Neural progenitor cell (in vitro differentiated cells): ENCODE data around the gene MRPS17. TPM values are rescaled to one million over a fixed set of nuclear protein-coding genes. Genes with fewer than 3 reads are reported as not detected.

Experiments
- DNase-seq: peaks from one replicate; pipeline ENCODE4 v3.0.0-alpha.2; 2016; ENCODE audit warnings: low spot score
- H2AFZ ChIP-seq: fragments of 200-600 bp; sonication (generic); replicated peaks from 2 replicates; pipeline ENCODE4 v1.6.1; 2016; ENCODE audit warnings: antibody characterized with exemption
- H3F3A ChIP-seq: fragments of 200-600 bp; sonication (generic); 2 replicates; pipeline ENCODE4 v1.6.1; 2016; ENCODE audit warnings: antibody characterized with exemption, low read depth
- H3K27ac ChIP-seq: fragments of 200-600 bp; sonication (generic); 2 replicates; pipeline ENCODE4 v1.5.1; 2016; ENCODE audit warnings: mild to moderate bottlenecking
- H3K27me3 ChIP-seq: fragments of 200-600 bp; sonication (generic); 2 replicates; pipeline ENCODE4 v1.6.1; 2016; ENCODE audit warnings: mild to moderate bottlenecking, moderate library complexity
- H3K36me3 ChIP-seq: fragments of 200-600 bp; sonication (generic); 2 replicates; pipeline ENCODE4 v1.5.1; 2016
- H3K4me1 ChIP-seq: fragments of 200-600 bp; sonication (generic); 2 replicates; pipeline ENCODE4 v1.6.1; 2016; ENCODE audit warnings: mixed run types
- H3K4me2 ChIP-seq: fragments of 200-600 bp; sonication (generic); 2 replicates; pipeline ENCODE4 v1.6.1; 2016
- H3K4me3 ChIP-seq: fragments of 200-600 bp; sonication (generic); 2 replicates; pipeline ENCODE4 v1.5.1; 2016
- H3K79me2 ChIP-seq: fragments of 200-600 bp; sonication (generic); 2 replicates; pipeline ENCODE4 v1.6.1; 2016; ENCODE audit warnings: low read depth
- H3K9ac ChIP-seq: fragments of 200-600 bp; sonication (generic); 2 replicates; pipeline ENCODE4 v1.6.1; 2016
- H3K9me3 ChIP-seq: fragments of 200-600 bp; sonication (generic); 2 replicates; pipeline ENCODE4 v1.5.1; 2016; ENCODE audit warnings: low read depth
- H4K20me1 ChIP-seq: fragments of 200-600 bp; sonication (generic); 2 replicates; pipeline ENCODE4 v1.6.1; 2016; ENCODE audit warnings: low read depth
- H3K27ac Mint-ChIP-seq: 3 replicates; pipeline ENCODE4 v1.8.0; 2021; ENCODE audit warnings: mixed read lengths
- H3K27me3 Mint-ChIP-seq: 2 replicates; pipeline ENCODE4 v1.8.0; 2022; ENCODE audit warnings: low read depth, mild to moderate bottlenecking, inconsistent platforms, moderate library complexity, mixed read lengths; ENCODE audit not compliant: insufficient read depth
- H3K36me3 Mint-ChIP-seq: 3 replicates; pipeline ENCODE4 v1.8.0; 2021; ENCODE audit warnings: mixed read lengths
- H3K4me1 Mint-ChIP-seq: 3 replicates; pipeline ENCODE4 v1.8.0; 2021; ENCODE audit warnings: mixed read lengths
- H3K4me3 Mint-ChIP-seq: 3 replicates; pipeline ENCODE4 v1.8.0; 2021; ENCODE audit warnings: mild to moderate bottlenecking, moderate library complexity, mixed read lengths
- H3K9me3 Mint-ChIP-seq: 3 replicates; pipeline ENCODE4 v1.8.0; 2020; ENCODE audit warnings: mixed read lengths
- EZH2 ChIP-seq: fragments of 200-600 bp; sonication (generic); IDR thresholded peaks from 2 replicates; pipeline ENCODE4 v1.6.1; 2017; ENCODE audit warnings: antibody characterized with exemption, mild to moderate bottlenecking, moderate library complexity
- EZH2phosphoT487 ChIP-seq: fragments of 200-600 bp; sonication (generic); IDR thresholded peaks from 2 replicates; pipeline ENCODE4 v1.6.1; 2017; ENCODE audit warnings: antibody characterized with exemption
- total RNA-seq: library from RNA; depleted of rRNA; stranded (reverse); fragments of >200 nt; gene quantifications from 2 replicates; pipeline ENCODE4 v1.2.3, GENCODE V29; 2015; ENCODE audit warnings: low replicate concordance
- TF ChIP-seq, protein P1 (sequence below): fragments of 200-600 bp; sonication (generic); IDR thresholded peaks from 2 replicates; pipeline ENCODE4 v1.5.1; 2017; ENCODE audit warnings: antibody characterized with exemption, mild to moderate bottlenecking

MRPS17 gene
- total RNA-seq: 9.8 and 15.3 TPM in 2 replicates

- H3K4me3 ChIP-seq: peak within 1 kb of the TSS; percentile 73
- peaks cover 12% of the 10 kb centered on the region for H3K4me1 Mint-ChIP-seq
Measured at GRCh38 chr7:55951637-55952351, at the start of gene MRPS17. Gene MRPS17 (plus strand): TSS chr7:55951877. CDS start chr7:55953196, 1,319 bp downstream.

GRCh38 chr7:55903985-55904759, 47.5 kb upstream of the MRPS17 start:
- Histone ChIP-seq H3K79me2 (no peaks in the 10 kb centered on the region), H3K27me3 (no peaks in the 10 kb centered on the region), H3F3A (no peaks in the 10 kb centered on the region), H3K9me3 (no peaks in the 10 kb centered on the region), H3K4me2 (no peak overlapping the region), H3K36me3 (no peaks in the 10 kb centered on the region), H3K4me1 (no peaks in the 10 kb centered on the region), H3K27ac (no peak overlapping the region), H2AFZ (no peak overlapping the region), H4K20me1 (no peaks in the 10 kb centered on the region), H3K9ac (no peak overlapping the region), H3K4me3 (no peak overlapping the region)
- Mint-ChIP-seq H3K4me3 (no peak overlapping the region), H3K9me3 (peaks cover 17% of the 10 kb centered on the region), H3K27ac (no peak overlapping the region), H3K4me1 (no peaks in the 10 kb centered on the region), H3K27me3 (peaks cover 6% of the 10 kb centered on the region), H3K36me3 (peaks cover 38% of the 10 kb centered on the region)
- TF ChIP-seq EZH2phosphoT487 (no peak), EZH2 (no peak)
- TF ChIP-seq, protein P1, sequence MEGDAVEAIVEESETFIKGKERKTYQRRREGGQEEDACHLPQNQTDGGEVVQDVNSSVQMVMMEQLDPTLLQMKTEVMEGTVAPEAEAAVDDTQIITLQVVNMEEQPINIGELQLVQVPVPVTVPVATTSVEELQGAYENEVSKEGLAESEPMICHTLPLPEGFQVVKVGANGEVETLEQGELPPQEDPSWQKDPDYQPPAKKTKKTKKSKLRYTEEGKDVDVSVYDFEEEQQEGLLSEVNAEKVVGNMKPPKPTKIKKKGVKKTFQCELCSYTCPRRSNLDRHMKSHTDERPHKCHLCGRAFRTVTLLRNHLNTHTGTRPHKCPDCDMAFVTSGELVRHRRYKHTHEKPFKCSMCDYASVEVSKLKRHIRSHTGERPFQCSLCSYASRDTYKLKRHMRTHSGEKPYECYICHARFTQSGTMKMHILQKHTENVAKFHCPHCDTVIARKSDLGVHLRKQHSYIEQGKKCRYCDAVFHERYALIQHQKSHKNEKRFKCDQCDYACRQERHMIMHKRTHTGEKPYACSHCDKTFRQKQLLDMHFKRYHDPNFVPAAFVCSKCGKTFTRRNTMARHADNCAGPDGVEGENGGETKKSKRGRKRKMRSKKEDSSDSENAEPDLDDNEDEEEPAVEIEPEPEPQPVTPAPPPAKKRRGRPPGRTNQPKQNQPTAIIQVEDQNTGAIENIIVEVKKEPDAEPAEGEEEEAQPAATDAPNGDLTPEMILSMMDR: no peak
- no peak for DNase-seq

More at GRCh38 chr7:55951637-55952351, at the start of gene MRPS17:
- Histone ChIP-seq H3K36me3 (no peaks in the 10 kb centered on the region), H3K79me2 (peaks cover 22% of the 10 kb centered on the region), H3K9ac (peak within 1 kb of the TSS; percentile 84), H3K4me2 (peak within 1 kb of the TSS; percentile 76), H3K27me3 (no peaks in the 10 kb centered on the region), H3K9me3 (no peaks in the 10 kb centered on the region), H3K4me1 (peaks cover 3% of the 10 kb centered on the region), H3K27ac (no peak within 1 kb of the TSS), H3F3A (peaks cover 3% of the 10 kb centered on the region), H2AFZ (peak within 1 kb of the TSS; percentile 93), H4K20me1 (no peaks in the 10 kb centered on the region)
- Mint-ChIP-seq H3K27ac (peak within 1 kb of the TSS; percentile 96), H3K4me3 (peak within 1 kb of the TSS; percentile 99), H3K27me3 (peaks cover 3% of the 10 kb centered on the region), H3K9me3 (peaks cover 3% of the 10 kb centered on the region), H3K36me3 (peaks cover 14% of the 10 kb centered on the region)
- TF ChIP-seq, protein P1: no peak
- TF ChIP-seq EZH2: no peak
- no peak for TF ChIP-seq EZH2phosphoT487
- DNase-seq: peak; percentile 94

DNA sequence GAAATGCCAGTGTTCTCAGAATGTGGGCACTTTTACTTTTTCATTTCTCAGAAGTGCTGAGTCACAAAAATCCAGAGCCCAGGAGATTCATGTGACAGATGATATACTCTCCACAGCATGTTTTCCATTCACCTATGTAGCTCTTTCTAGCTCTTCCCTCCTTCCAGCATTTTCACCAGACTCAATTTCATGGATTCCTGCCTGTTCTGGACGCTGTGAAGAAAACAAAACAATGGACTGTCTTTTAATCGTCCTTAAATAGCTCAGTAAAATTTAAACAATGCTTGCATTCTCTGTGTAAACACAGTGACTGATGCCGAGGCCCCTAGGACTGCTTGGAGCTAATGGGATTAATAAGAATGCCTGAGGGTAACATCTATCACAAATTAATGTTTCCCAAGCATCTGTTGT, 38.9 kb upstream of the MRPS17 start:
- H3K27me3 ChIP-seq: no peaks in the 10 kb centered on the region
- no peak overlapping the region for H3K9ac ChIP-seq
- H3K4me1 Mint-ChIP-seq: no peaks in the 10 kb centered on the region
- H3K4me2 ChIP-seq: no peak overlapping the region
- no peaks in the 10 kb centered on the region for H3K9me3 ChIP-seq
- H3F3A ChIP-seq: no peaks in the 10 kb centered on the region
- no peaks in the 10 kb centered on the region for H3K36me3 ChIP-seq
- H2AFZ ChIP-seq: no peak overlapping the region
- H3K4me3 ChIP-seq: no peak overlapping the region
- no peaks in the 10 kb centered on the region for H3K27me3 Mint-ChIP-seq
- peaks cover 25% of the 10 kb centered on the region for H3K36me3 Mint-ChIP-seq
- H3K27ac Mint-ChIP-seq: no peak overlapping the region
- no peak overlapping the region for H3K4me3 Mint-ChIP-seq
- H4K20me1 ChIP-seq: no peaks in the 10 kb centered on the region
- no peak for DNase-seq
- no peak overlapping the region for H3K27ac ChIP-seq
- peaks cover 4% of the 10 kb centered on the region for H3K9me3 Mint-ChIP-seq
- no peaks in the 10 kb centered on the region for H3K79me2 ChIP-seq
- no peak for TF ChIP-seq EZH2
- TF ChIP-seq EZH2phosphoT487: no peak
- TF ChIP-seq, protein P1: no peak
- no peaks in the 10 kb centered on the region for H3K4me1 ChIP-seq
